ENCODE data around the gene NTM.

- no peak for TF ChIP-seq EZH2phosphoT487 (IDR thresholded peaks at IDR 0.05; ENCODE audit: borderline replicate concordance, low read length)
- TF ChIP-seq CTCF (IDR thresholded peaks at IDR 0.05; ENCODE audit: low read depth, low read length, poor library complexity, severe bottlenecking): no peak
Observed at GRCh38 chr11:131599285-131599684, 228.9 kb downstream of the NTM start.
